HEK293T (cell line): ENCODE measurements around the gene PFKM.

ENCODE experiments used
- CTCF ChIA-PET: fragments of 350-600 bp; formaldehyde crosslinking; extraction: SDS; loops from one replicate; lab custom pipeline; 2021; ENCODE audit warnings: antibody characterized with exemption, inconsistent platforms; lab: Yijun Ruan, JAX
- POLR2A ChIA-PET: fragments of 350-600 bp; formaldehyde crosslinking; extraction: SDS; loops from one replicate; lab custom pipeline; 2020; ENCODE audit warnings: antibody characterized with exemption, inconsistent platforms; lab: Yijun Ruan, JAX
- DNase-seq: peaks from one replicate; pipeline ENCODE4 v3.0.0; 2012; ENCODE audit warnings: mixed read lengths; ENCODE audit errors: extremely low spot score
- ARNT ChIP-seq: fragments of 450-650 bp; IDR thresholded peaks from 2 replicates; pipeline ENCODE4 v1.6.1; 2017; ENCODE audit warnings: mild to moderate bottlenecking
- BHLHE40 ChIP-seq: fragments of 450-650 bp; IDR thresholded peaks from 2 replicates; pipeline ENCODE4 v1.6.1; 2016; ENCODE audit warnings: mild to moderate bottlenecking, moderate library complexity, borderline replicate concordance
- CTBP1 ChIP-seq: fragments of 450-650 bp; IDR thresholded peaks from 2 replicates; pipeline ENCODE4 v1.6.1; 2016; ENCODE audit warnings: borderline replicate concordance
- ELF4 ChIP-seq: fragments of 450-650 bp; IDR thresholded peaks from 2 replicates; pipeline ENCODE4 v1.6.1; 2017; ENCODE audit warnings: antibody characterized with exemption
- FOXA1 ChIP-seq: fragments of 450-650 bp; IDR thresholded peaks from 2 replicates; pipeline ENCODE4 v1.6.1; 2016; ENCODE audit warnings: mild to moderate bottlenecking
- FOXK2 ChIP-seq: fragments of 450-650 bp; IDR thresholded peaks from 2 replicates; pipeline ENCODE4 v1.6.1; 2016; ENCODE audit warnings: mild to moderate bottlenecking
- FOXM1 ChIP-seq: fragments of 450-650 bp; IDR thresholded peaks from 2 replicates; pipeline ENCODE4 v1.6.1; 2017; ENCODE audit warnings: mild to moderate bottlenecking, borderline replicate concordance
- HDGF ChIP-seq: fragments of 450-650 bp; IDR thresholded peaks from 2 replicates; pipeline ENCODE4 v1.6.1; 2017; ENCODE audit warnings: antibody characterized with exemption, borderline replicate concordance
- L3MBTL2 ChIP-seq: fragments of 450-650 bp; conservative IDR thresholded peaks from 2 replicates; pipeline ENCODE4 v1.6.1; 2016; ENCODE audit warnings: mild to moderate bottlenecking
- LEF1 ChIP-seq: fragments of 450-650 bp; IDR thresholded peaks from 2 replicates; pipeline ENCODE4 v1.6.1; 2017; ENCODE audit warnings: mild to moderate bottlenecking, borderline replicate concordance
- NFRKB ChIP-seq: fragments of 450-650 bp; IDR thresholded peaks from 2 replicates; pipeline ENCODE4 v1.6.1; 2016; ENCODE audit warnings: mild to moderate bottlenecking, moderate library complexity
- PKNOX1 ChIP-seq: fragments of 450-650 bp; IDR thresholded peaks from 2 replicates; pipeline ENCODE4 v1.6.1; 2016
- SP1 ChIP-seq: fragments of 450-650 bp; IDR thresholded peaks from 2 replicates; pipeline ENCODE4 v1.6.1; 2017
- SUZ12 ChIP-seq: fragments of 450-650 bp; IDR thresholded peaks from 2 replicates; pipeline ENCODE4 v1.6.1; 2016; ENCODE audit warnings: mild to moderate bottlenecking
- TARDBP ChIP-seq: fragments of 450-650 bp; IDR thresholded peaks from 2 replicates; pipeline ENCODE4 v1.6.1; 2016
- ZNF384 ChIP-seq: fragments of 450-650 bp; IDR thresholded peaks from 2 replicates; pipeline ENCODE4 v1.6.1; 2016

PFKM gene

GRCh38 chr12:48131517-48131916 is 12.4 kb downstream of the PFKM start:
- POLR2A ChIA-PET: no interaction called here

GRCh38 chr12:48132826-48133225 is 13.7 kb downstream of the PFKM start:
- CTCF ChIA-PET: no interaction called here
- POLR2A ChIA-PET: no interaction called here
- no peak for DNase-seq
- TF ChIP-seq NFRKB (no peak), LEF1 (no peak)

More at GRCh38 chr12:48131517-48131916, 12.4 kb downstream of the PFKM start:
- DNase-seq: no peak
- CTCF ChIA-PET: no interaction called here
- no peak for TF ChIP-seq BHLHE40
- TF ChIP-seq L3MBTL2: no peak
- TF ChIP-seq PKNOX1: no peak
- TF ChIP-seq SUZ12: no peak
- no peak for TF ChIP-seq SP1
- TF ChIP-seq ELF4: no peak
- TF ChIP-seq TARDBP: no peak
- no peak for TF ChIP-seq ARNT
- no peak for TF ChIP-seq CTBP1
- TF ChIP-seq ZNF384: no peak
- TF ChIP-seq FOXA1: no peak
- TF ChIP-seq FOXK2: no peak

- DNase-seq: no peak
- no peak for TF ChIP-seq ZNF384
- TF ChIP-seq LEF1: no peak
- TF ChIP-seq SUZ12: no peak
- no peak for TF ChIP-seq ARNT
- no peak for TF ChIP-seq TARDBP
- POLR2A ChIA-PET: no interaction called here
- CTCF ChIA-PET: no interaction called here
Observed at GRCh38 chr12:48135027-48135426, 15.9 kb downstream of the PFKM start.

GRCh38 chr12:48142818-48143674 is 23.9 kb downstream of the PFKM start:
- no peak for DNase-seq
- CTCF ChIA-PET: no interaction called here
- POLR2A ChIA-PET: interaction anchor here (1.0 to 1.5 kb wide), 2 partner anchors 9 to 14 kb away, joined by 3 to 5 read pairs; partner anchors contain the start of gene ASB8
- TF ChIP-seq BHLHE40: no peak
- TF ChIP-seq FOXK2: no peak
- no peak for TF ChIP-seq ELF4
- no peak for TF ChIP-seq SUZ12
- no peak for TF ChIP-seq CTBP1
- TF ChIP-seq HDGF: no peak
- TF ChIP-seq NFRKB: no peak
- no peak for TF ChIP-seq ARNT
- no peak for TF ChIP-seq FOXA1
- TF ChIP-seq FOXM1: no peak
- TF ChIP-seq SP1: no peak
- TF ChIP-seq ZNF384: no peak
- TF ChIP-seq TARDBP: no peak
- no peak for TF ChIP-seq L3MBTL2
- TF ChIP-seq PKNOX1: no peak
- TF ChIP-seq LEF1: no peak

GRCh38 chr12:48143898-48144297 is 24.7 kb downstream of the PFKM start:
- ChIA-PET POLR2A (no interaction called here), CTCF (no interaction called here)
- no peak for DNase-seq

GRCh38 chr12:48145981-48146380 is 26.8 kb downstream of the PFKM start:
- no peak for TF ChIP-seq PKNOX1
- TF ChIP-seq LEF1: no peak
- TF ChIP-seq ARNT: no peak
- no peak for TF ChIP-seq SUZ12
- no peak for TF ChIP-seq HDGF
- ChIA-PET CTCF (interaction anchor here (1.2 kb wide), 1 partner anchor 11 kb away, joined by 3 read pairs; the partner anchor contains the start of gene ASB8), POLR2A (interaction anchor here (1.5 kb wide), 1 partner anchor 11 kb away, joined by 6 read pairs; the partner anchor contains the start of gene ASB8)
- DNase-seq: no peak

More at GRCh38 chr12:48143898-48144297, 24.7 kb downstream of the PFKM start:
- TF ChIP-seq NFRKB (no peak), PKNOX1 (no peak), ARNT (no peak), FOXM1 (no peak), L3MBTL2 (no peak), SP1 (no peak), HDGF (no peak), SUZ12 (no peak)
